Tibial nerve (tissue), 4 donors: ENCODE measurements around the gene PLXNA4. TPM values are rescaled to one million over a fixed set of nuclear protein-coding genes. Genes with fewer than 3 reads are reported as not detected.

Experiments
- DNase-seq, 2 donors: peaks; one replicate each; pipeline ENCODE4 v3.0.0-alpha.2; 2019; ENCODE audit warnings: low spot score in 2 of 2
- H3K27ac ChIP-seq, 4 donors: fragments of 200-600 bp; sonication (generic) in 3 of 4; one replicate each; pipeline ENCODE4 v1.5.1; 2017 to 2019; ENCODE audit warnings: mild to moderate bottlenecking in 1 of 4
- H3K27me3 ChIP-seq, 2 donors: fragments of 200-600 bp; sonication (generic) in 1 of 2; one replicate each; pipeline versions ENCODE4 v1.5.1 to v1.6.0; 2017 to 2019
- H3K36me3 ChIP-seq, 3 donors: fragments of 200-600 bp; sonication (generic); one replicate each; pipeline ENCODE4 v1.5.1; 2018 to 2019
- H3K4me1 ChIP-seq, 4 donors: fragments of 200-600 bp; sonication (generic) in 3 of 4; one replicate each; pipeline ENCODE4 v1.5.1; 2017 to 2019
- H3K4me3 ChIP-seq, 4 donors: fragments of 200-600 bp; sonication (generic) in 3 of 4; one replicate each; pipeline ENCODE4 v1.5.1; 2017 to 2019; ENCODE audit warnings: mild to moderate bottlenecking in 1 of 4, moderate library complexity in 1 of 4
- H3K9me3 ChIP-seq, 4 donors: fragments of 200-600 bp; sonication (generic) in 3 of 4; one replicate each; pipeline ENCODE4 v1.5.1; 2017 to 2019
- CTCF ChIP-seq, 5 experiments: fragments of 200-600 bp in 3 of 5; fragments of 450-650 bp in 2 of 5; sonication (generic) in 3 of 5; IDR thresholded peaks; one replicate each; pipeline ENCODE4 v1.5.1; 2016 to 2019; ENCODE audit warnings: antibody characterized with exemption in 5 of 5, mild to moderate bottlenecking in 3 of 5, moderate library complexity in 2 of 5
- EP300 ChIP-seq, 2 donors: sonication (generic); formaldehyde crosslinking; IDR thresholded peaks; one replicate each; pipeline ENCODE4 v1.6.1; 2017; ENCODE audit warnings: antibody characterized with exemption in 2 of 2, mild to moderate bottlenecking in 1 of 2
- POLR2A ChIP-seq, 2 donors: fragments of 450-650 bp; IDR thresholded peaks; one replicate each; pipeline ENCODE4 v1.6.1; 2017; ENCODE audit warnings: antibody characterized with exemption in 2 of 2, mild to moderate bottlenecking in 2 of 2, moderate library complexity in 2 of 2
- WGBS, 2 donors: methylation state at CpG; one replicate each; pipeline ENCODE4 v1.1.5; 2018; 5-methylcytosine and 5-hydroxymethylcytosine counted together
- total RNA-seq, 4 donors: library from RNA; depleted of rRNA; stranded (reverse); fragments of >200 nt; gene quantifications; one replicate each; pipeline ENCODE4 v1.1.0, GENCODE V29; 2016

PLXNA4 gene
- total RNA-seq, 4 donors from 2014 or later: 12.6 to 32.4 (median 13.7) TPM

- no peak overlapping the region for H3K27ac ChIP-seq
- H3K9me3 ChIP-seq: no peaks in the 10 kb centered on the region
- no peaks in the 10 kb centered on the region for H3K36me3 ChIP-seq
- WGBS, 2 donors: 80 to 91% methylated on average over 5 of the region's 5 CpGs
- no peak overlapping the region for H3K4me3 ChIP-seq
- TF ChIP-seq EP300 (IDR thresholded peaks at IDR 0.05): no peak
- no peak for TF ChIP-seq POLR2A (IDR thresholded peaks at IDR 0.05)
- TF ChIP-seq CTCF (IDR thresholded peaks at IDR 0.05): no peak
- H3K4me1 ChIP-seq: peaks cover 0 to under 1% (median 0%) of the 10 kb centered on the region in 4 donors
- no peaks in the 10 kb centered on the region for H3K27me3 ChIP-seq
- no peak for DNase-seq
Measured at GRCh38 chr7:132515181-132515580, 61.1 kb downstream of the PLXNA4 start.

GRCh38 chr7:132514430-132514829 is 61.8 kb downstream of the PLXNA4 start:
- Histone ChIP-seq H3K27ac (no peak overlapping the region), H3K4me1 (peaks cover 0 to 8% (median 0%) of the 10 kb centered on the region in 4 donors), H3K4me3 (no peak overlapping the region), H3K9me3 (no peaks in the 10 kb centered on the region), H3K36me3 (no peaks in the 10 kb centered on the region), H3K27me3 (no peaks in the 10 kb centered on the region)
- DNase-seq: no peak
- TF ChIP-seq CTCF (IDR thresholded peaks at IDR 0.05) (no peak), POLR2A (IDR thresholded peaks at IDR 0.05) (no peak), EP300 (IDR thresholded peaks at IDR 0.05) (no peak)
- 95 to 100% methylated on average over 1 of the region's 1 CpG for WGBS, 2 donors

GRCh38 chr7:132511921-132512320 is 64.3 kb downstream of the PLXNA4 start:
- WGBS, 2 donors: 87 to 88% methylated on average over 8 of the region's 8 CpGs
- Histone ChIP-seq H3K27ac (no peak overlapping the region), H3K9me3 (no peaks in the 10 kb centered on the region), H3K4me3 (no peak overlapping the region), H3K4me1 (peaks cover 0 to 14% (median 0%) of the 10 kb centered on the region in 4 donors), H3K27me3 (no peaks in the 10 kb centered on the region), H3K36me3 (no peaks in the 10 kb centered on the region)
- no peak for TF ChIP-seq EP300 (IDR thresholded peaks at IDR 0.05)
- TF ChIP-seq CTCF (IDR thresholded peaks at IDR 0.05): no peak
- TF ChIP-seq POLR2A (IDR thresholded peaks at IDR 0.05): no peak
- no peak for DNase-seq

- Histone ChIP-seq H3K4me1 (peaks cover 0 to 14% (median 0%) of the 10 kb centered on the region in 4 donors), H3K27ac (no peak overlapping the region), H3K9me3 (no peaks in the 10 kb centered on the region), H3K27me3 (no peaks in the 10 kb centered on the region), H3K4me3 (no peak overlapping the region), H3K36me3 (no peaks in the 10 kb centered on the region)
- 87 to 92% methylated on average over 3 of the region's 3 CpGs for WGBS, 2 donors
- DNase-seq: no peak
- TF ChIP-seq POLR2A (IDR thresholded peaks at IDR 0.05) (no peak), CTCF (IDR thresholded peaks at IDR 0.05) (no peak), EP300 (IDR thresholded peaks at IDR 0.05) (no peak)
Measured at GRCh38 chr7:132511387-132511786, 64.9 kb downstream of the PLXNA4 start.

- no peak overlapping the region for H3K27ac ChIP-seq
- H3K4me3 ChIP-seq: no peak overlapping the region
- no peak for TF ChIP-seq POLR2A (IDR thresholded peaks at IDR 0.05)
- no peak for TF ChIP-seq CTCF (IDR thresholded peaks at IDR 0.05)
- TF ChIP-seq EP300 (IDR thresholded peaks at IDR 0.05): no peak
Measured at GRCh38 chr7:132509643-132510042, 66.6 kb downstream of the PLXNA4 start.

More at GRCh38 chr7:132509643-132510042, 66.6 kb downstream of the PLXNA4 start:
- no peaks in the 10 kb centered on the region for H3K9me3 ChIP-seq
- H3K36me3 ChIP-seq: no peaks in the 10 kb centered on the region
- H3K4me1 ChIP-seq: peaks cover 0 to 14% (median 0%) of the 10 kb centered on the region in 4 donors
- no peak for DNase-seq
- WGBS, 2 donors: 55 to 62% methylated on average over 4 of the region's 4 CpGs
- H3K27me3 ChIP-seq: no peaks in the 10 kb centered on the region
